ENCODE measurements around the gene ZYG11B. TPM values are rescaled to one million over a fixed set of nuclear protein-coding genes. Genes with fewer than 3 reads are reported as not detected.
A peak's percentile ranks its signal among the peaks of the same experiment; 100 is the strongest.
"Not testable (repeated sequence)": the region's sequence is repeated elsewhere in the genome, so short reads cannot be mapped to it uniquely, and the experiment has no call there.

Gene ZYG11B
- total RNA-seq, 1 donor from 2014 or later = 39.0 TPM

- no peak overlapping the region for H3K27ac Mint-ChIP-seq (ENCODE audit: unreplicated experiment)
- TF ChIP-seq, protein P1, sequence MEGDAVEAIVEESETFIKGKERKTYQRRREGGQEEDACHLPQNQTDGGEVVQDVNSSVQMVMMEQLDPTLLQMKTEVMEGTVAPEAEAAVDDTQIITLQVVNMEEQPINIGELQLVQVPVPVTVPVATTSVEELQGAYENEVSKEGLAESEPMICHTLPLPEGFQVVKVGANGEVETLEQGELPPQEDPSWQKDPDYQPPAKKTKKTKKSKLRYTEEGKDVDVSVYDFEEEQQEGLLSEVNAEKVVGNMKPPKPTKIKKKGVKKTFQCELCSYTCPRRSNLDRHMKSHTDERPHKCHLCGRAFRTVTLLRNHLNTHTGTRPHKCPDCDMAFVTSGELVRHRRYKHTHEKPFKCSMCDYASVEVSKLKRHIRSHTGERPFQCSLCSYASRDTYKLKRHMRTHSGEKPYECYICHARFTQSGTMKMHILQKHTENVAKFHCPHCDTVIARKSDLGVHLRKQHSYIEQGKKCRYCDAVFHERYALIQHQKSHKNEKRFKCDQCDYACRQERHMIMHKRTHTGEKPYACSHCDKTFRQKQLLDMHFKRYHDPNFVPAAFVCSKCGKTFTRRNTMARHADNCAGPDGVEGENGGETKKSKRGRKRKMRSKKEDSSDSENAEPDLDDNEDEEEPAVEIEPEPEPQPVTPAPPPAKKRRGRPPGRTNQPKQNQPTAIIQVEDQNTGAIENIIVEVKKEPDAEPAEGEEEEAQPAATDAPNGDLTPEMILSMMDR (IDR thresholded peaks at IDR 0.05; ENCODE audit: unreplicated experiment) = no peak
- H3K9me3 Mint-ChIP-seq (ENCODE audit: unreplicated experiment) = no peaks in the 10 kb centered on the region
- H3K27me3 Mint-ChIP-seq (ENCODE audit: unreplicated experiment) = peaks cover 1% of the 10 kb centered on the region
- H3K36me3 Mint-ChIP-seq (ENCODE audit: low read depth, unreplicated experiment) = peaks cover 11% of the 10 kb centered on the region
- peaks cover 4% of the 10 kb centered on the region for H3K4me1 Mint-ChIP-seq (ENCODE audit: unreplicated experiment)
- DNase-seq (ENCODE audit: low spot score) = no peak
- H3K4me3 Mint-ChIP-seq (ENCODE audit: unreplicated experiment) = no peak overlapping the region
Observed at GRCh38 chr1:52771384-52771783, 45.1 kb downstream of the ZYG11B start.

DNA sequence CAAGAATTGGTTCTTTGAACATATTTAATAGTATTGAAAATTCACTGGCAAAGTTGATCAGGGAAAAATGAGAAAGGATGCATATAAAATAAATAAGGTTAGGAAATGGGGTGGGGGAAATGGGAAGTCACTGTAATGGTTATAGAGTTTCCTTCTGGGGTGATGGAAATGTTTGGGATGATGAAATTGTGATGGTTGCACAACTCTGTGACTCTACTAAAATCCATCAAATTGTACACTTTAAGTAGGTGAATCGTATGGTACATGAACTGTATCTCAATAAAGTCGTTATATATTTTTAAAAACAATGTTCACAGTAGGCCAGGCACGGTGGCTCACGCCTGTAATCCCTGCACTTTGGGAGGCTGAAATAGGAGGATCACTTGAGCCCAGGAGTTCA is 59.9 kb downstream of the ZYG11B start:
- TF ChIP-seq, protein P1 (IDR thresholded peaks at IDR 0.05; ENCODE audit: unreplicated experiment) = no peak
- Mint-ChIP-seq H3K36me3 (ENCODE audit: low read depth, unreplicated experiment) (peaks cover 27% of the 10 kb centered on the region), H3K9me3 (ENCODE audit: unreplicated experiment) (no peaks in the 10 kb centered on the region), H3K27ac (ENCODE audit: unreplicated experiment) (no peak overlapping the region), H3K4me1 (ENCODE audit: unreplicated experiment) (no peaks in the 10 kb centered on the region), H3K27me3 (ENCODE audit: unreplicated experiment) (no peaks in the 10 kb centered on the region), H3K4me3 (ENCODE audit: unreplicated experiment) (no peak overlapping the region)
- no peak for DNase-seq (ENCODE audit: low spot score)

DNA sequence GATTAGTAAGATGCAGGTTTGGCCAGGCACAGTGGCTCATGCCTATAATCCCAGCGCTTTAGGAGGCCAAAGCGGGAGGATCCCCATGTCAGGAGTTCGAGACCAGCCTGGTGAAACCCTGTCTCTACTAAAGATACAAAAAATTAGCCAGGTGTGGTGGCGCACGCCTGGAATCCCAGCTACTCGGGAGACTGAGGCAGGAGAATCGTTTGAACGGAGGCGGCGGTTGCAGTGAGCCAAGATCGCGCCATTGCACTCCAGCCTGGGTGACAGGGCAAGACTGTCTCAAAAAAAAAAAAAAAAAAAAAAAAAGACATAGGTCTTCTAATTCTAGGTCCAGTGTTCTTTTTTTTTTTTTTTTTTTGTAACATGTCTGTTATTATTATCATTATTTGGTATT is 64.2 kb downstream of the ZYG11B start:
- not testable (repeated sequence) for H3K27me3 Mint-ChIP-seq (ENCODE audit: unreplicated experiment); H3K27ac Mint-ChIP-seq (ENCODE audit: unreplicated experiment); H3K4me1 Mint-ChIP-seq (ENCODE audit: unreplicated experiment); H3K4me3 Mint-ChIP-seq (ENCODE audit: unreplicated experiment); DNase-seq (ENCODE audit: low spot score); H3K9me3 Mint-ChIP-seq (ENCODE audit: unreplicated experiment)
- H3K36me3 Mint-ChIP-seq (ENCODE audit: low read depth, unreplicated experiment) = peaks cover 34% of the 10 kb centered on the region

GRCh38 chr1:52792036-52792435 is 65.8 kb downstream of the ZYG11B start:
- no peaks in the 10 kb centered on the region for H3K27me3 Mint-ChIP-seq (ENCODE audit: unreplicated experiment)
- H3K9me3 Mint-ChIP-seq (ENCODE audit: unreplicated experiment) = no peaks in the 10 kb centered on the region
- H3K4me1 Mint-ChIP-seq (ENCODE audit: unreplicated experiment) = peaks cover 8% of the 10 kb centered on the region
- DNase-seq (ENCODE audit: low spot score) = no peak
- H3K36me3 Mint-ChIP-seq (ENCODE audit: low read depth, unreplicated experiment) = peaks cover 28% of the 10 kb centered on the region
- no peak overlapping the region for H3K27ac Mint-ChIP-seq (ENCODE audit: unreplicated experiment)
- no peak overlapping the region for H3K4me3 Mint-ChIP-seq (ENCODE audit: unreplicated experiment)
- TF ChIP-seq, protein P1 (IDR thresholded peaks at IDR 0.05; ENCODE audit: unreplicated experiment) = no peak

- not testable (repeated sequence) for DNase-seq (ENCODE audit: low spot score); H3K27ac Mint-ChIP-seq (ENCODE audit: unreplicated experiment); H3K9me3 Mint-ChIP-seq (ENCODE audit: unreplicated experiment); H3K27me3 Mint-ChIP-seq (ENCODE audit: unreplicated experiment); H3K4me3 Mint-ChIP-seq (ENCODE audit: unreplicated experiment); H3K4me1 Mint-ChIP-seq (ENCODE audit: unreplicated experiment)
- H3K36me3 Mint-ChIP-seq (ENCODE audit: low read depth, unreplicated experiment) = peaks cover 25% of the 10 kb centered on the region
Observed at GRCh38 chr1:52793717-52794116, 67.5 kb downstream of the ZYG11B start.

DNA sequence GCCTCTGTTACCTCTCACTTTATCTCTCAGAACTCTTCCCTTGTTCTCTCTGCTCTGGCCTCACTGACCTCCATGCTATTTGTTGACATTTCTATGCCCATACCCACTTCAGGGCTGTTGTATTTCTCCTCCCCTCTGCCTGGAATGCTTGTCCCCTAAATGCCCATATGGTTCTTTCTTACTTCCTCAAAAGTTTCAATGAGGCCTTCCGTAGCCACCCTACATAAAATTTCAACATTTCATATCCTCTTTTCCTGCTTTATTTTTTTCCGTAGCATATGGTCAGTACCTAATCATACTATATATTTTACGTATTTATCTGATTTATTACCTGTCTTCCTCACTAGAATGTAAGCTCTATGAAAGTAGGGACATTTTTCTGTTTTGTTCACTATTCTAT is 69.2 kb downstream of the ZYG11B start:
- Mint-ChIP-seq H3K27ac (ENCODE audit: unreplicated experiment) (no peak overlapping the region), H3K27me3 (ENCODE audit: unreplicated experiment) (no peaks in the 10 kb centered on the region), H3K4me3 (ENCODE audit: unreplicated experiment) (peak overlapping the region; percentile 13), H3K4me1 (ENCODE audit: unreplicated experiment) (peaks cover 8% of the 10 kb centered on the region), H3K9me3 (ENCODE audit: unreplicated experiment) (no peaks in the 10 kb centered on the region), H3K36me3 (ENCODE audit: low read depth, unreplicated experiment) (peaks cover 26% of the 10 kb centered on the region)
- DNase-seq (ENCODE audit: low spot score) = no peak
- TF ChIP-seq, protein P1 (IDR thresholded peaks at IDR 0.05; ENCODE audit: unreplicated experiment) = no peak
